MCF 10A (cell line): ENCODE data around the gene SAP25. TPM values are rescaled to one million over a fixed set of nuclear protein-coding genes. Genes with fewer than 3 reads are reported as not detected.

ENCODE experiments used
- total RNA-seq: library from RNA; stranded (reverse); gene quantifications from 2 replicates; pipeline ENCODE4 v1.2.3, GENCODE V29; 2022

The SAP25 gene
- total RNA-seq, 1 experiment from 2014 or later = 1.2 TPM

Other genes with a start within 250 kb of the SAP25 start
- 39.8 and 56.2 TPM in 2 replicates for gene PILRB, start 215.8 kb downstream of the SAP25 start, total RNA-seq
- gene PILRA, start 200.4 kb downstream of the SAP25 start, total RNA-seq = 0.65 and 1.6 TPM in 2 replicates
- gene ZCWPW1, start 145.2 kb downstream of the SAP25 start, total RNA-seq = 6.5 and 8.5 TPM in 2 replicates
- gene MEPCE, start 144.1 kb downstream of the SAP25 start, total RNA-seq = 42.8 and 59.9 TPM in 2 replicates
- gene PPP1R35, start 137.4 kb downstream of the SAP25 start, total RNA-seq = 38.5 and 45.3 TPM in 2 replicates
- gene SPACDR, start 109.6 kb downstream of the SAP25 start, total RNA-seq = 0.49 and 0.74 TPM in 2 replicates
- 36.0 and 43.8 TPM in 2 replicates for gene TSC22D4, start 94.7 kb downstream of the SAP25 start, total RNA-seq
- 0.21 TPM in 1 of 2 replicates, not detected in the other for gene NYAP1, start 90.0 kb downstream of the SAP25 start, total RNA-seq
- gene AGFG2, start 34.7 kb downstream of the SAP25 start, total RNA-seq = 8.4 and 11.9 TPM in 2 replicates
- gene LRCH4, start 12.2 kb upstream of the SAP25 start, total RNA-seq = 21.4 and 22.3 TPM in 2 replicates
- gene FBXO24, start 12.4 kb upstream of the SAP25 start, total RNA-seq = 0.37 and 1.1 TPM in 2 replicates
- gene PCOLCE, start 28.5 kb upstream of the SAP25 start, total RNA-seq = 2.0 and 3.6 TPM in 2 replicates
- gene MOSPD3, start 38.6 kb upstream of the SAP25 start, total RNA-seq = 5.2 and 7.4 TPM in 2 replicates
- gene TFR2, start 67.7 kb upstream of the SAP25 start, total RNA-seq = not detected in 2 replicates
- gene ACTL6B, start 82.5 kb upstream of the SAP25 start, total RNA-seq = not detected in 2 replicates
- 196 and 201 TPM in 2 replicates for gene GNB2, start 99.8 kb upstream of the SAP25 start, total RNA-seq
- gene GIGYF1, start 120.3 kb upstream of the SAP25 start, total RNA-seq = 37.6 and 40.1 TPM in 2 replicates
- 49.0 and 59.2 TPM in 2 replicates for gene POP7, start 132.2 kb upstream of the SAP25 start, total RNA-seq
- gene EPO, start 146.6 kb upstream of the SAP25 start, total RNA-seq = not detected in 2 replicates
- gene ZAN, start 159.7 kb upstream of the SAP25 start, total RNA-seq = not detected in 2 replicates